Measurements from ENCODE around the gene SUGCT.

DNA sequence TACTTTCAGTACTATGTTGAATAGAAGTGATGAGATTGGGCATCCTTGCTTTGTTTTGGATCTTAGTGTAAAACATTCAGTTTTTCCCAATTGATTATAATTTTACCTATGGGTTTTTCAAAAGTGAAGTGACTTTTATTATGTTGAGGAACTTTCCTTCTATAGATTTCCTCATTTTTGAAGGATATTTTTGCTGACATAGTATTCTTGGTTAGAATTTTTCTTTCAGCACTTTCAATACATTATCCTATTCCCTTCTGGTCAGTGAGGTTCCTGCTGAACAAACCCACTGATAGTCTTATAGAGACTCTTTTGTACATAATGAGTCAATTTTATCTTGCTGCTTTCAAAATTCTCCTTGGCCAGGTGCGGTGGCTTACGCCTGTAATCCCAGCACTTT lies 297.2 kb downstream of the SUGCT start:
- TF ChIP-seq, protein P1, sequence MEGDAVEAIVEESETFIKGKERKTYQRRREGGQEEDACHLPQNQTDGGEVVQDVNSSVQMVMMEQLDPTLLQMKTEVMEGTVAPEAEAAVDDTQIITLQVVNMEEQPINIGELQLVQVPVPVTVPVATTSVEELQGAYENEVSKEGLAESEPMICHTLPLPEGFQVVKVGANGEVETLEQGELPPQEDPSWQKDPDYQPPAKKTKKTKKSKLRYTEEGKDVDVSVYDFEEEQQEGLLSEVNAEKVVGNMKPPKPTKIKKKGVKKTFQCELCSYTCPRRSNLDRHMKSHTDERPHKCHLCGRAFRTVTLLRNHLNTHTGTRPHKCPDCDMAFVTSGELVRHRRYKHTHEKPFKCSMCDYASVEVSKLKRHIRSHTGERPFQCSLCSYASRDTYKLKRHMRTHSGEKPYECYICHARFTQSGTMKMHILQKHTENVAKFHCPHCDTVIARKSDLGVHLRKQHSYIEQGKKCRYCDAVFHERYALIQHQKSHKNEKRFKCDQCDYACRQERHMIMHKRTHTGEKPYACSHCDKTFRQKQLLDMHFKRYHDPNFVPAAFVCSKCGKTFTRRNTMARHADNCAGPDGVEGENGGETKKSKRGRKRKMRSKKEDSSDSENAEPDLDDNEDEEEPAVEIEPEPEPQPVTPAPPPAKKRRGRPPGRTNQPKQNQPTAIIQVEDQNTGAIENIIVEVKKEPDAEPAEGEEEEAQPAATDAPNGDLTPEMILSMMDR (IDR thresholded peaks at IDR 0.05; ENCODE audit: borderline replicate concordance, extremely low read depth, low read length, poor library complexity, severe bottlenecking), result no peak
- no peak for TF ChIP-seq EZH2 (IDR thresholded peaks at IDR 0.05; ENCODE audit: borderline replicate concordance, low read depth, low read length, severe bottlenecking)

All from DND-41 (cell line).